Panc1 (cell line): ENCODE data around the gene ZNF785. TPM values are rescaled to one million over a fixed set of nuclear protein-coding genes. Genes with fewer than 3 reads are reported as not detected.
A peak's percentile ranks its signal among the peaks of the same experiment; 100 is the strongest.

ENCODE experiments used
- ATAC-seq: fragments of 200-7000 bp; cut with Tn5 transposase; 2 replicates; pipeline ENCODE4 v1.9.1; 2020; ENCODE audit warnings: mild to moderate bottlenecking, moderate library complexity
- BruUV-seq: library from RNA; stranded (reverse); fragments of 400-500 nt; replicated peaks from 2 replicates; lab custom pipeline; 2021; lab: Mats Ljungman, UMichigan
- CTCF ChIA-PET: fragments of 300-600 bp; sonication (Branson Sonifier 250); formaldehyde crosslinking; loops from one replicate; lab custom pipeline; 2022; ENCODE audit warnings: antibody characterized with exemption; lab: Charles Lee
- POLR2A ChIA-PET: fragments of 300-600 bp; sonication (Branson Sonifier 250); formaldehyde crosslinking; loops from one replicate; lab custom pipeline; 2022; ENCODE audit warnings: antibody characterized with exemption; lab: Charles Lee
- DNase-seq: peaks from one replicate; pipeline ENCODE4 v3.0.0-alpha.2; 2010; ENCODE audit warnings: low read depth, low spot score
- H3K27ac ChIP-seq: 2 replicates; pipeline ENCODE4 v1.5.1; 2011; ENCODE audit warnings: mild to moderate bottlenecking, low read length, inconsistent platforms
- H3K27me3 ChIP-seq: fragments of 200-500 bp; sonication (Bioruptor generic); 2 replicates; pipeline ENCODE4 v1.6.0; 2014; ENCODE audit warnings: low read length, inconsistent platforms; ENCODE audit not compliant: control insufficient read depth, insufficient read depth
- H3K36me3 ChIP-seq: fragments of 200-500 bp; sonication (Bioruptor generic); 2 replicates; pipeline ENCODE4 v1.5.1; 2014; ENCODE audit warnings: inconsistent platforms, mild to moderate bottlenecking, low read length, moderate library complexity; ENCODE audit not compliant: control insufficient read depth, insufficient read depth
- H3K4me1 ChIP-seq: 2 replicates; pipeline ENCODE4 v1.5.1; 2011; ENCODE audit warnings: inconsistent platforms, mild to moderate bottlenecking, low read length, moderate library complexity; ENCODE audit not compliant: control insufficient read depth, insufficient read depth
- H3K4me3 ChIP-seq, 2 experiments: 2 replicates each; pipeline ENCODE4 v1.5.1; 2011 to 2012; ENCODE audit warnings: low read depth in 2 of 2, low read length in 2 of 2, mild to moderate bottlenecking in 2 of 2, inconsistent platforms in 1 of 2, moderate library complexity in 1 of 2
- H3K9me3 ChIP-seq: fragments of 200-500 bp; sonication (Bioruptor generic); 2 replicates; pipeline ENCODE4 v1.5.1; 2014; ENCODE audit warnings: low read depth, mild to moderate bottlenecking, inconsistent platforms, low read length, moderate library complexity; ENCODE audit not compliant: control insufficient read depth, insufficient read depth
- POLR2AphosphoS5 ChIP-seq: IDR thresholded peaks from 2 replicates; pipeline ENCODE4 v1.6.1; 2012; ENCODE audit warnings: mild to moderate bottlenecking, low read depth, low read length, moderate library complexity
- SIN3A ChIP-seq: IDR thresholded peaks from 2 replicates; pipeline ENCODE4 v1.6.1; 2012; ENCODE audit warnings: low read depth, mild to moderate bottlenecking, low read length, moderate library complexity, borderline replicate concordance; ENCODE audit not compliant: insufficient read depth
- TCF7L2 ChIP-seq: IDR thresholded peaks from 2 replicates; pipeline ENCODE4 v1.6.1; 2011; ENCODE audit warnings: mild to moderate bottlenecking, low read depth, low read length, inconsistent platforms
- in situ Hi-C: cut with HindIII; loops from 2 replicates; pipeline ENCODE4 v1.10.0; 2016; ENCODE audit warnings: low sequenced_read_pairs, low pct_unique_long_range_greater_than_20kb
- intact Hi-C: fragments of 100-400 bp; cut with micrococcal nuclease; formaldehyde crosslinking; loops from one replicate; pipeline ENCODE4 v1.10.0; 2022; ENCODE audit not compliant: unreplicated experiment
- total RNA-seq: library from RNA; stranded (reverse); gene quantifications from one replicate; pipeline ENCODE4 v1.2.1, GENCODE V29; 2021; ENCODE audit not compliant: unreplicated experiment
- TF ChIP-seq, protein P1 (sequence below): fragments of 450-650 bp; IDR thresholded peaks from 2 replicates; pipeline ENCODE4 v1.5.1; 2017; ENCODE audit warnings: mild to moderate bottlenecking
- TF ChIP-seq, protein P2 (sequence below), 2 experiments: IDR thresholded peaks; 2 replicates each; pipeline ENCODE4 v1.6.1; 2011 to 2012; ENCODE audit warnings: low read depth in 2 of 2, control low read depth in 1 of 2, low read length in 1 of 2, mild to moderate bottlenecking in 1 of 2, moderate library complexity in 1 of 2; ENCODE audit not compliant: insufficient read depth in 1 of 2

Gene ZNF785
- total RNA-seq, 1 experiment from 2014 or later = 6.2 TPM

DNA sequence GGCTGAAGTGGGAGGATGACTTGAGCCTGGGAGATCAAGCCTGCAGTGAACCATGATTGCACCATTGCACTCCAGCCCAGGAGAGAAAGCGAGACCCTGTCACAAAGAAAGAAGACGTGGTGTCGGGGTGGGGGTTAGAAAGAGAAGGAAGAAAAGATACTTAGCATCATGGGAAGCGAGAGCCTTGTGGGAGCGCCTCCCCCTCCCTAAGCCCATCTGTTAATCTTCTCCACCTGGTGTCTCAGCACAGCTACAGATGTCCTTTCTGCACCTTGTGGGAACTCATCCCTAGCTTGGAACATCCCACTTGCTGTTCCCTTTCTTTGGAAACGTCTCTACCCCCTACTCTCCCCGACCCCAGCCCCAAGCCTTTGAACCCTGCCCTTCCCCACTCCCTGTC is 20.0 kb downstream of the ZNF785 start:
- DNase-seq (no peak), ATAC-seq (no peak)
- no peaks in the 10 kb centered on the region for H3K27me3 ChIP-seq
- no peaks in the 10 kb centered on the region for H3K9me3 ChIP-seq
- intact Hi-C loops = no loop called here
- BruUV-seq = no TSS peak
- TF ChIP-seq POLR2AphosphoS5 (no peak), SIN3A (no peak), TCF7L2 (no peak)
- in situ Hi-C loops = no loop called here
- no peak overlapping the region for H3K4me3 ChIP-seq
- H3K4me1 ChIP-seq = peaks cover 4% of the 10 kb centered on the region; the same call in 1 of the 2 replicates
- CTCF ChIA-PET = no interaction called here
- POLR2A ChIA-PET = interaction anchor here (0.5 kb wide), 1 partner anchor 14 kb away, joined by 3 read pairs; no protein-coding TSS in a partner anchor
- H3K36me3 ChIP-seq = no peaks in the 10 kb centered on the region
- H3K27ac ChIP-seq = no peak overlapping the region

DNA sequence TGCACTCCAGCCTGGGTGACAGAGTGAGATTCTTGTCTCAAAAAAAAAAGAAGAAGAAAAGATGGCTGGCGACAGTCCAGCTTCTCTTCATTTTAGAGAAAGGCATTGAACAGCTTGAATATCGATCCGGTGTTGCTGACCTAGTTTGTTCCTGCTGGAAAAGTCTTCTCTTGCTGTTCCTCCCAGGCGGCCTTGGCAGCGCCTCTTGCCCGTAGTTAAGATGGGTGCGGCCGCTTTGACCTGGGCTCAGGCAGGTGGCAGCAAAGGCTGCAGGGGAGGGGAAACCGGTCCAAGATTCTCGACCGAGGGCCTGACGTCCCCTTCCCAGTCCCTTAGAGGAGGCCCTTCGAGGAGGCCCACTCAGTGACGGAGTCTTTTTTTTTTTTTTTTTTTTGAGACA is 23.5 kb downstream of the ZNF785 start:
- no peaks in the 10 kb centered on the region for H3K27me3 ChIP-seq
- in situ Hi-C loops = no loop called here
- no peaks in the 10 kb centered on the region for H3K36me3 ChIP-seq
- H3K4me1 ChIP-seq = peaks cover 7% of the 10 kb centered on the region; the same call in 1 of the 2 replicates
- intact Hi-C loops = no loop called here
- no peaks in the 10 kb centered on the region for H3K9me3 ChIP-seq
- ATAC-seq (no peak), DNase-seq (no peak)
- ChIA-PET POLR2A (no interaction called here), CTCF (interaction anchor here (1.2 kb wide), 2 partner anchors 36 to 132 kb away, joined by 3 read pairs; partner anchors contain the start of gene DCTPP1)
- no TSS peak for BruUV-seq
- TF ChIP-seq TCF7L2 (no peak), SIN3A (no peak), POLR2AphosphoS5 (no peak)
- TF ChIP-seq, protein P1, sequence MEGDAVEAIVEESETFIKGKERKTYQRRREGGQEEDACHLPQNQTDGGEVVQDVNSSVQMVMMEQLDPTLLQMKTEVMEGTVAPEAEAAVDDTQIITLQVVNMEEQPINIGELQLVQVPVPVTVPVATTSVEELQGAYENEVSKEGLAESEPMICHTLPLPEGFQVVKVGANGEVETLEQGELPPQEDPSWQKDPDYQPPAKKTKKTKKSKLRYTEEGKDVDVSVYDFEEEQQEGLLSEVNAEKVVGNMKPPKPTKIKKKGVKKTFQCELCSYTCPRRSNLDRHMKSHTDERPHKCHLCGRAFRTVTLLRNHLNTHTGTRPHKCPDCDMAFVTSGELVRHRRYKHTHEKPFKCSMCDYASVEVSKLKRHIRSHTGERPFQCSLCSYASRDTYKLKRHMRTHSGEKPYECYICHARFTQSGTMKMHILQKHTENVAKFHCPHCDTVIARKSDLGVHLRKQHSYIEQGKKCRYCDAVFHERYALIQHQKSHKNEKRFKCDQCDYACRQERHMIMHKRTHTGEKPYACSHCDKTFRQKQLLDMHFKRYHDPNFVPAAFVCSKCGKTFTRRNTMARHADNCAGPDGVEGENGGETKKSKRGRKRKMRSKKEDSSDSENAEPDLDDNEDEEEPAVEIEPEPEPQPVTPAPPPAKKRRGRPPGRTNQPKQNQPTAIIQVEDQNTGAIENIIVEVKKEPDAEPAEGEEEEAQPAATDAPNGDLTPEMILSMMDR = no peak
- TF ChIP-seq, protein P2, sequence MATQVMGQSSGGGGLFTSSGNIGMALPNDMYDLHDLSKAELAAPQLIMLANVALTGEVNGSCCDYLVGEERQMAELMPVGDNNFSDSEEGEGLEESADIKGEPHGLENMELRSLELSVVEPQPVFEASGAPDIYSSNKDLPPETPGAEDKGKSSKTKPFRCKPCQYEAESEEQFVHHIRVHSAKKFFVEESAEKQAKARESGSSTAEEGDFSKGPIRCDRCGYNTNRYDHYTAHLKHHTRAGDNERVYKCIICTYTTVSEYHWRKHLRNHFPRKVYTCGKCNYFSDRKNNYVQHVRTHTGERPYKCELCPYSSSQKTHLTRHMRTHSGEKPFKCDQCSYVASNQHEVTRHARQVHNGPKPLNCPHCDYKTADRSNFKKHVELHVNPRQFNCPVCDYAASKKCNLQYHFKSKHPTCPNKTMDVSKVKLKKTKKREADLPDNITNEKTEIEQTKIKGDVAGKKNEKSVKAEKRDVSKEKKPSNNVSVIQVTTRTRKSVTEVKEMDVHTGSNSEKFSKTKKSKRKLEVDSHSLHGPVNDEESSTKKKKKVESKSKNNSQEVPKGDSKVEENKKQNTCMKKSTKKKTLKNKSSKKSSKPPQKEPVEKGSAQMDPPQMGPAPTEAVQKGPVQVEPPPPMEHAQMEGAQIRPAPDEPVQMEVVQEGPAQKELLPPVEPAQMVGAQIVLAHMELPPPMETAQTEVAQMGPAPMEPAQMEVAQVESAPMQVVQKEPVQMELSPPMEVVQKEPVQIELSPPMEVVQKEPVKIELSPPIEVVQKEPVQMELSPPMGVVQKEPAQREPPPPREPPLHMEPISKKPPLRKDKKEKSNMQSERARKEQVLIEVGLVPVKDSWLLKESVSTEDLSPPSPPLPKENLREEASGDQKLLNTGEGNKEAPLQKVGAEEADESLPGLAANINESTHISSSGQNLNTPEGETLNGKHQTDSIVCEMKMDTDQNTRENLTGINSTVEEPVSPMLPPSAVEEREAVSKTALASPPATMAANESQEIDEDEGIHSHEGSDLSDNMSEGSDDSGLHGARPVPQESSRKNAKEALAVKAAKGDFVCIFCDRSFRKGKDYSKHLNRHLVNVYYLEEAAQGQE (IDR thresholded peaks at IDR 0.05; ENCODE audit: insufficient read depth in 1 of 2, low read depth in 2 of 2, low read length in 1 of 2) = no peak
- peak overlapping the region in 1 of 2 experiments; percentile 72; a peak in 2 of 4 replicates for H3K4me3 ChIP-seq
- H3K27ac ChIP-seq = peak overlapping the region; percentile 91
